H1 (cell line): Measurements from ENCODE around the gene TENT4A. TPM values are rescaled to one million over a fixed set of nuclear protein-coding genes. Genes with fewer than 3 reads are reported as not detected.

ENCODE experiments used
- CBX8 ChIP-seq: fragments of 300-800, 300-1000 bp; sonication (generic); IDR thresholded peaks from 2 replicates; pipeline ENCODE4 v1.7.1; 2016; ENCODE audit warnings: low read depth, low read length, borderline replicate concordance
- SAP30 ChIP-seq: fragments of 300-600 bp; sonication (generic); IDR thresholded peaks from 2 replicates; pipeline ENCODE4 v1.7.1; 2012; ENCODE audit warnings: low read length, moderate library complexity, mild to moderate bottlenecking, inconsistent platforms; ENCODE audit not compliant: insufficient read depth, insufficient replicate concordance
- SIX5 ChIP-seq: IDR thresholded peaks from 2 replicates; pipeline ENCODE4 v1.6.1; 2011; ENCODE audit warnings: mild to moderate bottlenecking, low read depth, low read length
- TAF7 ChIP-seq: optimal IDR thresholded peaks from 2 replicates; pipeline ENCODE3; 2011; ENCODE audit warnings: low read depth, mild to moderate bottlenecking, inconsistent platforms, low read length, moderate library complexity, borderline replicate concordance
- polyA plus RNA-seq, 7 experiments: library from polyadenylated mRNA; depleted of rRNA in 3 of 7; stranded (reverse) in 5 of 7; unstranded in 2 of 7; fragments of >200 nt in 5 of 7; fragments of 200-250 nt in 2 of 7; gene quantifications; 1 replicate in 5 of 7; 2 replicates in 1 of 7; 4 replicates in 1 of 7; pipeline versions ENCODE4 v1.2.1 to v1.2.3, GENCODE V29; 2011 to 2013; ENCODE audit warnings: missing spikeins in 2 of 7, mixed read lengths in 2 of 7
- total RNA-seq: library from RNA; stranded (reverse); fragmentation: NEBNext Ultra II Directional; extraction: Animal tissue kit (Norgen Biotek cat#: 25700); gene quantifications from 2 replicates; pipeline ENCODE4 v1.2.1, GENCODE V29; 2021

TENT4A gene
- total and polyA plus RNA-seq, 2 of the 8 experiments (the other 6 are each of a cell fraction or from before 2014, with no cell fraction given): 8.9 to 25.1 TPM

GRCh38 chr5:6788956-6789649 lies 75.9 kb downstream of the TENT4A start (continued):
- TF ChIP-seq SIX5 (no peak), CBX8 (no peak), TAF7 (no peak), SAP30 (no peak)
